IMR-90 (cell line): ENCODE results near the gene PTGS2. TPM values are rescaled to one million over a fixed set of nuclear protein-coding genes. Genes with fewer than 3 reads are reported as not detected.

Source experiments
- ATAC-seq: fragments of 200-7000 bp; cut with Tn5 transposase; 2 replicates; pipeline ENCODE4 v1.9.1; 2020; ENCODE audit warnings: low read depth, mild to moderate bottlenecking, moderate library complexity
- BruUV-seq: library from RNA; stranded (reverse); fragments of 400-500 nt; replicated peaks from 2 replicates; lab custom pipeline; 2021; lab: Mats Ljungman, UMichigan
- CTCF ChIA-PET: fragments of 300-600 bp; formaldehyde crosslinking; extraction: SDS; loops from one replicate; lab custom pipeline; 2021; ENCODE audit warnings: antibody characterized with exemption; lab: Yijun Ruan, JAX
- POLR2A ChIA-PET: fragments of 300-600 bp; sonication (Branson Sonifier 250); formaldehyde crosslinking; loops from one replicate; lab custom pipeline; 2022; ENCODE audit warnings: antibody characterized with exemption; ENCODE audit not compliant: unreplicated experiment; lab: Charles Lee
- DNase-seq: peaks from one replicate; pipeline ENCODE4 v3.0.0; 2013
- H2AFZ ChIP-seq: replicated peaks from 2 replicates; pipeline ENCODE3; 2013; ENCODE audit warnings: low read length, mild to moderate bottlenecking; ENCODE audit not compliant: poor library complexity
- H2AK5ac ChIP-seq: 2 replicates; pipeline ENCODE4 v1.6.1; 2013; ENCODE audit warnings: low read depth, low read length, inconsistent platforms
- H2AK9ac ChIP-seq: replicated peaks from 2 replicates; pipeline ENCODE3; 2013; ENCODE audit warnings: mild to moderate bottlenecking, low read depth, low read length, moderate library complexity; ENCODE audit not compliant: poor library complexity
- H2BK120ac ChIP-seq: 2 replicates; pipeline ENCODE4 v1.6.1; 2013; ENCODE audit warnings: low read depth, low read length, inconsistent platforms
- H2BK15ac ChIP-seq: 3 replicates; pipeline ENCODE4 v1.6.1; 2013; ENCODE audit warnings: low read depth, low read length, inconsistent platforms
- H2BK20ac ChIP-seq: 2 replicates; pipeline ENCODE4 v1.6.1; 2013; ENCODE audit warnings: low read depth, mild to moderate bottlenecking, inconsistent platforms, low read length, moderate library complexity
- H2BK5ac ChIP-seq: 2 replicates; pipeline ENCODE4 v1.6.1; 2013; ENCODE audit warnings: mild to moderate bottlenecking, low read depth, low read length, inconsistent platforms; ENCODE audit not compliant: poor library complexity, severe bottlenecking
- H3K14ac ChIP-seq: replicated peaks from 2 replicates; pipeline ENCODE4 v1.6.1; 2013; ENCODE audit warnings: low read depth, low read length, inconsistent platforms
- H3K18ac ChIP-seq: 2 replicates; pipeline ENCODE4 v1.6.1; 2013; ENCODE audit warnings: low read depth, low read length, control low read depth
- H3K23ac ChIP-seq: 2 replicates; pipeline ENCODE4 v1.6.1; 2013; ENCODE audit warnings: low read depth, low read length, inconsistent platforms
- H3K27ac ChIP-seq: 2 replicates; pipeline ENCODE4 v1.5.1; 2013; ENCODE audit warnings: mild to moderate bottlenecking, control low read depth, low read length; ENCODE audit not compliant: insufficient read depth
- H3K27me3 ChIP-seq: 2 replicates; pipeline ENCODE4 v1.6.1; 2013; ENCODE audit warnings: low read length; ENCODE audit not compliant: control insufficient read depth, insufficient read depth
- H3K36me3 ChIP-seq: 2 replicates; pipeline ENCODE4 v1.6.1; 2013; ENCODE audit warnings: low read length, mixed read lengths; ENCODE audit not compliant: control insufficient read depth, insufficient read depth
- H3K4ac ChIP-seq: 2 replicates; pipeline ENCODE4 v1.6.1; 2013; ENCODE audit warnings: low read depth, low read length, inconsistent platforms
- H3K4me1 ChIP-seq: 2 replicates; pipeline ENCODE4 v1.6.1; 2013; ENCODE audit warnings: low read length, mixed read lengths; ENCODE audit not compliant: control insufficient read depth, insufficient read depth
- H3K4me2 ChIP-seq: 2 replicates; pipeline ENCODE4 v1.6.1; 2013; ENCODE audit warnings: low read depth, mild to moderate bottlenecking, control low read depth, low read length, moderate library complexity
- H3K4me3 ChIP-seq: 2 replicates; pipeline ENCODE4 v1.5.1; 2013; ENCODE audit warnings: low read depth, mild to moderate bottlenecking, control low read depth, low read length, moderate library complexity; ENCODE audit not compliant: insufficient read depth
- H3K56ac ChIP-seq: 2 replicates; pipeline ENCODE4 v1.6.1; 2013; ENCODE audit warnings: low read length, inconsistent platforms; ENCODE audit not compliant: insufficient read depth; ENCODE audit errors: extremely low read depth
- H3K79me1 ChIP-seq, 2 experiments: 2 replicates each; pipeline ENCODE4 v1.6.1; 2013; ENCODE audit warnings: low read length in 2 of 2, inconsistent platforms in 1 of 2, low read depth in 1 of 2
- H3K9ac ChIP-seq: 2 replicates; pipeline ENCODE4 v1.6.1; 2013; ENCODE audit warnings: low read depth, low read length, control low read depth
- H3K9me1 ChIP-seq: 2 replicates; pipeline ENCODE4 v1.6.1; 2013; ENCODE audit warnings: low read length, inconsistent platforms; ENCODE audit not compliant: insufficient read depth
- H3K9me3 ChIP-seq: 2 replicates; pipeline ENCODE4 v1.6.1; 2013; ENCODE audit warnings: low read length; ENCODE audit not compliant: control insufficient read depth, insufficient read depth
- H4K20me1 ChIP-seq: 2 replicates; pipeline ENCODE4 v1.6.1; 2013; ENCODE audit warnings: low read length, inconsistent platforms; ENCODE audit not compliant: insufficient read depth
- H4K5ac ChIP-seq: 2 replicates; pipeline ENCODE4 v1.6.1; 2013; ENCODE audit warnings: mild to moderate bottlenecking, low read depth, low read length, control low read depth
- H4K8ac ChIP-seq, 2 experiments: 2 replicates each; pipeline ENCODE4 v1.6.1; 2013; ENCODE audit warnings: low read depth in 2 of 2, low read length in 2 of 2, control low read depth in 1 of 2, inconsistent platforms in 1 of 2
- H4K91ac ChIP-seq: 2 replicates; pipeline ENCODE4 v1.6.1; 2013; ENCODE audit warnings: low read depth, low read length, inconsistent platforms; ENCODE audit not compliant: insufficient read depth
- BHLHE40 ChIP-seq: fragments of 150-350 bp; IDR thresholded peaks from 2 replicates; pipeline ENCODE4 v1.6.1; 2016; ENCODE audit warnings: mild to moderate bottlenecking, low read depth, low read length
- CEBPB ChIP-seq: IDR thresholded peaks from 2 replicates; pipeline ENCODE4 v1.6.1; 2012; ENCODE audit warnings: low read depth, low read length, improper control_type of control experiment
- CHD1 ChIP-seq: IDR thresholded peaks from 2 replicates; pipeline ENCODE4 v1.6.1; 2012; ENCODE audit warnings: low read depth, low read length, improper control_type of control experiment
- MAFK ChIP-seq: IDR thresholded peaks from 2 replicates; pipeline ENCODE4 v1.6.1; 2012; ENCODE audit warnings: low read depth, low read length, improper control_type of control experiment
- MAZ ChIP-seq: IDR thresholded peaks from 2 replicates; pipeline ENCODE4 v1.6.1; 2012; ENCODE audit warnings: low read depth, mild to moderate bottlenecking, low read length, improper control_type of control experiment, moderate library complexity, borderline replicate concordance
- MXI1 ChIP-seq: IDR thresholded peaks from 2 replicates; pipeline ENCODE4 v1.6.1; 2012; ENCODE audit warnings: low read depth, mild to moderate bottlenecking, low read length, moderate library complexity, borderline replicate concordance
- RCOR1 ChIP-seq: IDR thresholded peaks from 2 replicates; pipeline ENCODE4 v1.6.1; 2012; ENCODE audit warnings: mild to moderate bottlenecking, low read length, improper control_type of control experiment; ENCODE audit not compliant: insufficient replicate concordance
- RFX5 ChIP-seq: IDR thresholded peaks from 2 replicates; pipeline ENCODE4 v1.8.0; 2012; ENCODE audit warnings: low read depth, mild to moderate bottlenecking, low read length, moderate library complexity
- SMC3 ChIP-seq: fragments of 150-350 bp; IDR thresholded peaks from 2 replicates; pipeline ENCODE4 v1.6.1; 2016; ENCODE audit warnings: low read depth, mild to moderate bottlenecking, antibody characterized with exemption, low read length, moderate library complexity
- WGBS, 2 experiments: methylation state at CpG; one replicate each; pipeline versions ENCODE4 v1.1.5 to v1.1.7; 2013; ENCODE audit warnings: missing lambda C conversion rate in 2 of 2; ENCODE audit not compliant: insufficient read length in 1 of 2; ENCODE audit errors: extremely low coverage in 2 of 2; 5-methylcytosine and 5-hydroxymethylcytosine counted together
- dilution Hi-C: fragments of 300-500 bp; cut with HindIII; formaldehyde crosslinking; loops from one replicate; pipeline ENCODE4 v1.14.3; 2018; ENCODE audit warnings: low sequenced_read_pairs; ENCODE audit not compliant: unreplicated experiment
- in situ Hi-C: fragments of 300-500 bp; cut with MboI; formaldehyde crosslinking; loops from 3 replicates; pipeline ENCODE4 v1.14.3; 2019; ENCODE audit warnings: low sequenced_read_pairs, inconsistent platforms, mixed read lengths
- intact Hi-C: fragments of 100-400 bp; cut with micrococcal nuclease; formaldehyde crosslinking; loops from 2 replicates; pipeline ENCODE4 v1.10.0; 2022
- polyA plus RNA-seq, 3 experiments: library from polyadenylated mRNA; depleted of rRNA; stranded (reverse); fragments of >200 nt; gene quantifications; 2 replicates each; pipeline ENCODE4 v1.2.3, GENCODE V29; 2012; ENCODE audit warnings: low replicate concordance in 1 of 3
- total RNA-seq: library from RNA; depleted of rRNA; stranded (reverse); fragments of >200 nt; gene quantifications from 2 replicates; pipeline ENCODE4 v1.2.3, GENCODE V29; 2012; rRNA removed

Gene PTGS2
- total and polyA plus RNA-seq, 2 of the 4 experiments (the other 2 are of a cell fraction) = 3.4 to 4.8 TPM

- no peak overlapping the region for H3K4me3 ChIP-seq
- H2AFZ ChIP-seq = no peak overlapping the region
- H3K27me3 ChIP-seq = no peaks in the 10 kb centered on the region
- dilution Hi-C loops = loop anchor here (25.0 kb wide), 1 partner anchor 364 kb away; no protein-coding TSS in a partner anchor
- H2BK20ac ChIP-seq = no peak overlapping the region
- H2BK5ac ChIP-seq = no peak overlapping the region
- no peak overlapping the region for H4K8ac ChIP-seq
- H2BK120ac ChIP-seq = no peak overlapping the region
- in situ Hi-C loops = no loop called here
- no peaks in the 10 kb centered on the region for H3K79me1 ChIP-seq
- H3K4me2 ChIP-seq = no peak overlapping the region
- no peaks in the 10 kb centered on the region for H3K36me3 ChIP-seq
- no peak overlapping the region for H2AK5ac ChIP-seq
- no peak overlapping the region for H4K91ac ChIP-seq
- no peaks in the 10 kb centered on the region for H3K9me3 ChIP-seq
- H3K9me1 ChIP-seq = no peaks in the 10 kb centered on the region
- TF ChIP-seq RFX5 (no peak), MXI1 (no peak), CEBPB (no peak), CHD1 (no peak), MAZ (no peak), MAFK (no peak), BHLHE40 (no peak), SMC3 (no peak), RCOR1 (no peak)
- no peak overlapping the region for H2BK15ac ChIP-seq
- 67% methylated on average over 1 of the region's 6 CpGs; no CpG with 5 or more reads in 1 of the 2 experiments for WGBS, 2 experiments
- CTCF ChIA-PET = no interaction called here
- no peak overlapping the region for H2AK9ac ChIP-seq
- no peak overlapping the region for H3K9ac ChIP-seq
- no peak overlapping the region for H3K4ac ChIP-seq
- BruUV-seq = no TSS peak
- H3K18ac ChIP-seq = no peak overlapping the region
- no peak overlapping the region for H4K5ac ChIP-seq
- H4K20me1 ChIP-seq = no peaks in the 10 kb centered on the region
- POLR2A ChIA-PET = no interaction called here
- intact Hi-C loops = no loop called here
- DNase-seq = no peak
- no peak overlapping the region for H3K14ac ChIP-seq
- H3K23ac ChIP-seq = no peak overlapping the region
- H3K27ac ChIP-seq = no peak overlapping the region
- ATAC-seq = no peak
- no peaks in the 10 kb centered on the region for H3K4me1 ChIP-seq
- no peak overlapping the region for H3K56ac ChIP-seq
Measured at GRCh38 chr1:186623551-186623950, 56.7 kb downstream of the PTGS2 start.

Other genes starting within 250 kb of the PTGS2 start
- not detected in 2 replicates for gene PDC, start 219.3 kb downstream of the PTGS2 start, total RNA-seq
- gene PDC, start 219.3 kb downstream of the PTGS2 start, polyA plus RNA-seq (2012; rRNA removed) = not detected in 2 replicates
- 3.8 and 4.4 TPM in 2 replicates for gene PLA2G4A, start 148.5 kb upstream of the PTGS2 start, total RNA-seq
- gene PLA2G4A, start 148.5 kb upstream of the PTGS2 start, polyA plus RNA-seq (2012; rRNA removed) = 1.6 TPM in 2 replicates